Stimulated activated CD4-positive, alpha-beta T cell treated with anti-CD3 and anti-CD28 coated beads, TNF-alpha, amount 100 ng/mL, for 1 hour (primary cell): ENCODE measurements around the gene CDPF1.
"Not testable (repeated sequence)": the region's sequence is repeated elsewhere in the genome, so short reads cannot be mapped to it uniquely, and the experiment has no call there.

Experiments
- DNase-seq, 3 donors: peaks; one replicate each; pipeline ENCODE4 v3.0.0-alpha.2; 2020; ENCODE audit warnings: low read depth in 3 of 3, low spot score in 1 of 3

CDPF1 gene

DNA sequence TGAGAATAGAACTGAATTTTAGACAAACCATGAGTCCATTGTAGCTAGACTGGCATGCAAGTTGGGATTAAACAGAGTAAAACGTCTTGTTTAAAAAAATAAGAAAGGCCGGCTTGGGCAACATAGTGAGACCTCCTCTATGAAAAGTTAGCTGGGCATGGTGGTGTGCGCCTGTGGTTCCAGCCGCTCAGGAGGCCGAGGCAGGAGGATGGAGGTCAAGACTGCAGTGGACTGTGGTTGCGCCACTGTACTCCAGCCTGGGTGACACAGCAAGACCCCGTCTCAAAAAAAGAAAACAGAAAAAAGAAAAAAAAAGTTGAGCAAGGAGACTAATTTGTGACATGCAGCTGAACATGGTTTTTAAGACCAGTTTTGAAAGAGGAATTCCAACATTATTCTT is 23.5 kb downstream of the CDPF1 start:
- no peak for DNase-seq

- no peak for DNase-seq
These were observed 24.5 kb downstream of the CDPF1 start for GRCh38 chr22:46225631-46226030.

GRCh38 chr22:46224898-46225290 is 25.2 kb downstream of the CDPF1 start:
- no peak for DNase-seq

GRCh38 chr22:46224044-46224897 is 25.8 kb downstream of the CDPF1 start:
- DNase-seq = no peak

DNA sequence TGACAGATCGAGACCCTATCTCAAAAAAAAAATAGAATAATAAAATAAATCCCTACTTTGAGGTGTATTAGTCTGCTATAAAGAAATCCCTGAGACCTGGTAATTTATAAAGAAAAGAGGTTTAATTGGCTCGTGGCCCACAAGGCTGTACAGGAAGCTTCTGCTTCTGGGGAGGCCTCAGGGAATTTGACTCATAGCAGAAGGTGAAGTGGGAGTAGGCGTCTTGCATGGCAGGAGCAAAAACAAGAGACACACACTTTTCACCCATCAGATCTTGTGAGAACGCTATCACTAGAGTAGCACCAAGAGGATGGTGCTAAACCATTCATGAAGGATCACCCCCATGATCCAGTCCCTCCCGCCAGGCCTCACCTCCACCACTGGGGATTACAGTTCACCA is 29.2 kb downstream of the CDPF1 start:
- no peak for DNase-seq

GRCh38 chr22:46219636-46220035 is 30.5 kb downstream of the CDPF1 start:
- no peak for DNase-seq

DNA sequence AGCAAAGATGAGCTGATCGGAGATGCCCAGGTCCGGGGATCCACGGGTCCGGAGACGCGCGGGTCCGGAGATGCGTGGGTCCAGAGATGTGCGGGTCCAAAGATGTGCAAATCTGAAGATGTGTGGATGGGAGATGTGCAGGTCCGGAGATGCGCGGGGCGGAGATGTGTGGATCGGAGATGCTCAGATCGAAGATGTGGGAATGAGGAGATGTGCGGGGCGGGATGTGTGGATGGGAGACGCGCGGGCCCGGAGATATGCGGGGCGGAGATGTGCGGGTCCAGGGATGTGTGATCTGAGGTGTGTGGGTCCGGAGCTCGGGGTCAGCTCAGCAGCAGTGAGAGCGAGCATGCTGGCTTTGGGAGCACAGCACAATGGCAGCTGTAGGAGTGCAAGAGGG is 35.5 kb downstream of the CDPF1 start:
- DNase-seq = no peak

DNA sequence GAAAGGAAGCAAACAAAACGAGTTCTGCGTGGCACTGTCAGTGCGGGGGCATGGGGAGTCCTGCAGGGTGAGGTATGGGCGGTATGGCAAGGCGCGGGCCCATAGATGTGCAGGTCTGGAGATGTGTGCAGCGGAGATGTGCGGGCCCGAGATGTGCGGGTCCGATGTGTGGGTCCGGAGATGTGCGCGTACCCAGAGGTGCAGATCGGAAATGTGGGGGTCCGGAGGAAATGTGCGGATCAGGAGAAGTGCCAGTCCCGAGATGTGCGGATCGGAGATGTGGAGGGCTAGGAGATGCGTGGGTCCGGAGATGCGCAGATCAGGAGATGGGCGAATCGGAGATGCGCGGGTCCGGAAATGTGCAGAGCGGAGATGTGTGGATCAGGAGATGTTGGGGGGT is 35.9 kb downstream of the CDPF1 start:
- no peak for DNase-seq

- DNase-seq = no peak
These were observed 37.0 kb downstream of the CDPF1 start for GRCh38 chr22:46213052-46213451.

GRCh38 chr22:46212195-46212594 is 37.9 kb downstream of the CDPF1 start:
- no peak for DNase-seq

- no peak for DNase-seq
These were observed 40.8 kb downstream of the CDPF1 start for GRCh38 chr22:46209262-46209661.

GRCh38 chr22:46203601-46203980 is 46.5 kb downstream of the CDPF1 start:
- DNase-seq = no peak

DNA sequence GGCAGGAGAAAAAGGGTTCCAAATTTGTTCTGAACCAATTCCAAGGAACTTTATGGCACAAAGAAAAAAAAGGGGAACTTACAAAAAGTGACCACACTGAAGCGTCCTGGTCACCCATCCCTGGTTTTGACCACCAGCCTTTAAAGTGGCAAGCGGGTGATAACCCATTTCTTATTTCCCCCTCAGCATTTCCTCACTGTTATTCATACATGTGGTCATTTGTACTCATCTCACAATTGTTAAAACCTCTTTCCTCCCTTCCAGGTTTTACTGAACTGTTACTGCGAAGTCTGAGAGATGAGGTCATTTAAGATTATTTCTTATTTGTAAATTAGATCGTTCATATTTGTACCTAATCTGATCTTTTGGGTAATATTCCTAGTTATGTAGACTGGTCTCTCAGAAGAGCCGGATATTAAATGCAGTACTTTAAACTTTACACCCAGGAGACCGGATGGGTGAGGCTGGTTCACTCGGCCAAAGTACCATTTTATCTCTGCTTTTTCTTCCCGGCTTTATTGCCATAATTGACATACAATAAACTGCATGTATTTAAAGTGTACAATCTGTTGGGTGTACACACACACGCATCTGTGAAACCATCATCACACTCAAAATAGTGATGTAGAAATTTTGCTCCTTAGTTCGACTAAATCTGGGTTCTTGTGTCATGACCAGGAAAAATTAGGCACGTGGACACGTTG is 47.0 kb downstream of the CDPF1 start:
- no peak for DNase-seq

GRCh38 chr22:46201059-46201757 is 48.9 kb downstream of the CDPF1 start:
- no peak for DNase-seq

- not testable (repeated sequence) for DNase-seq
These were observed 51.3 kb downstream of the CDPF1 start for GRCh38 chr22:46198806-46199205.

GRCh38 chr22:46198274-46198673 is 51.8 kb downstream of the CDPF1 start:
- DNase-seq = no peak

- no peak for DNase-seq
These were observed 53.8 kb downstream of the CDPF1 start for GRCh38 chr22:46196278-46196677.

DNA sequence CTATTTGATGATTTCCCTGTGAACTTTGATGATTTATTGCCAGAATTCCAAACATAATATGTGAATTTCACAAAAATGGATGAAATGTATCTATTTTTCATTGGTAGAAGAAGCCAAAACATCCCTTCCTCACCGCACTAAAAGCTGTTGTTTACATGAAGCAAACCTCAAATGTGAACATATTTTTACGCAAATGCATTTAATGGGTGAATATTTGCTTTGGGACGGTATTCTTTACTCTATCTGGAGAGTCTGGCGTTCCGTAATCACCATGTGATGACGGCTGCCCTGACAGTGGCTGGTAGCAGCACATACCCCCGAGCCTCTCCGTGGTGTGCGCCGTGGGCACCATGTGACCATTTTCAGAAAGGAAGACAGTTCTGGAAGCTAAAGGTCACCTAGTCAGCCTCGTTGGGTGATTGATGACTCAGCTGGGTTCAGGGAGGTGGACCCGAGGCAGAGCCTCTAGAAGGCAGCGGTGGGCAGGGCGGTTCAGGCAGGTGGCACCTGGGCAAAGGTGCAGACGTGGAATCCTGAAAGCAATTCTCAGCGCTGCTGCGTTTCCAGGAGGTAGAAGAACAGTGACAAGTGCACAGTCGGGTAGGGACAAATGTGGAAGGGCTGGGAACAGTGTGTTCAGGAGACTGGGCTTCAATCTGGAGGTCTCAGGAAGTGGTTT is 54.5 kb downstream of the CDPF1 start:
- DNase-seq = no peak
